Measurements from ENCODE around the gene TADA2B.

TADA2B gene

DNA sequence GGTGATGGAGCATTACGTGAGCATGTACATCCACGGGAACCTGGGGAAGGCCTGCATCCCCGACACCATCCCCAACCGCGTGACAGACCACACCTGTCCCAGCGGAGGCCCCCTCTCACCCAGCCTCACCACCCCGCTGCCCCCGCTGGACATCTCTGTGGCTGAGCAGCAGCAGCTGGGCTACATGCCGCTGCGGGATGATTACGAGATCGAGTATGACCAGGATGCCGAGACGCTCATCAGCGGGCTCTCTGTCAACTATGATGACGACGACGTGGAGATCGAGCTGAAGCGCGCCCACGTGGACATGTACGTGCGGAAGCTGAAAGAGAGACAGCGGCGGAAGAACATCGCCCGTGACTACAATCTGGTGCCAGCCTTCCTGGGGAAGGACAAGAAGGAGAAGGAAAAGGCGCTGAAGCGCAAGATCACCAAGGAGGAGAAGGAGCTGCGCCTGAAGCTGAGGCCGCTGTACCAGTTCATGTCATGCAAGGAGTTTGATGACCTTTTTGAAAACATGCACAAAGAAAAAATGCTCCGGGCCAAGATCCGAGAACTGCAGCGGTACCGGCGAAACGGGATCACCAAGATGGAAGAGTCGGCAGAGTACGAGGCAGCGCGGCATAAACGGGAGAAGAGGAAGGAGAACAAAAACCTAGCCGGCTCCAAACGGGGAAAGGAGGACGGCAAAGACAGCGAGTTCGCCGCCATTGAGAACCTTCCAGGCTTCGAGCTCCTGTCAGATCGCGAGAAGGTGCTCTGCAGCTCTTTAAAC, 11.1 kb downstream of the TADA2B start:
- TF ChIP-seq CTCF (IDR thresholded peaks at IDR 0.05; ENCODE audit: insufficient read depth, low read depth, low read length, missing control alignments) = no peak
- H3K4me3 ChIP-seq (ENCODE audit: low read depth, low read length) = no peak overlapping the region
- no peak for DNase-seq (ENCODE audit: low read depth)

- no peak for DNase-seq (ENCODE audit: low read depth)
- no peak for TF ChIP-seq CTCF (IDR thresholded peaks at IDR 0.05; ENCODE audit: insufficient read depth, low read depth, low read length, missing control alignments)
- H3K4me3 ChIP-seq (ENCODE audit: low read depth, low read length) = no peak overlapping the region
These were observed 12.2 kb downstream of the TADA2B start for GRCh38 chr4:7055111-7055989.

GRCh38 chr4:7055990-7056325, 12.8 kb downstream of the TADA2B start:
- no peak for TF ChIP-seq CTCF (IDR thresholded peaks at IDR 0.05; ENCODE audit: insufficient read depth, low read depth, low read length, missing control alignments)
- no peak overlapping the region for H3K4me3 ChIP-seq (ENCODE audit: low read depth, low read length)
- no peak for DNase-seq (ENCODE audit: low read depth)

DNA sequence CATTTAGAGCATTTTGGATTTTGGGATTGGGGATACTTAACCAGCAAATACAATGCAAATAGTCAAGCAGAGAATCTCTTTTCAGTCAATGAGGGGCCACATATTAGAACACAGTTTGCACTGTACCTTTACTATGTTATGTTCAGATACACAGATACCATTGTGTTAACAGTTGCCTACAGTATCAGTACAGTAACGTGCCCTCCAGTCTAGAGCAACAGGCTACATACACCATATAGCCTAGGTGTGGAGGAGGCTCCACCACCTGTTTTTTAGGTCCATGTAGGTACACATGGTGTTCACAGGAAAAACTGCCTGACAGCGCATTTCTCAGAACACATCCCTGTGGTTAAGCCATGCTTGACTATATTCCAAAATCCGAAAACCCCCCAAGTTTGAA, 15.6 kb downstream of the TADA2B start:
- TF ChIP-seq CTCF (IDR thresholded peaks at IDR 0.05; ENCODE audit: insufficient read depth, low read depth, low read length, missing control alignments) = no peak
- DNase-seq (ENCODE audit: low read depth) = no peak
- H3K4me3 ChIP-seq (ENCODE audit: low read depth, low read length) = no peak overlapping the region

DNA sequence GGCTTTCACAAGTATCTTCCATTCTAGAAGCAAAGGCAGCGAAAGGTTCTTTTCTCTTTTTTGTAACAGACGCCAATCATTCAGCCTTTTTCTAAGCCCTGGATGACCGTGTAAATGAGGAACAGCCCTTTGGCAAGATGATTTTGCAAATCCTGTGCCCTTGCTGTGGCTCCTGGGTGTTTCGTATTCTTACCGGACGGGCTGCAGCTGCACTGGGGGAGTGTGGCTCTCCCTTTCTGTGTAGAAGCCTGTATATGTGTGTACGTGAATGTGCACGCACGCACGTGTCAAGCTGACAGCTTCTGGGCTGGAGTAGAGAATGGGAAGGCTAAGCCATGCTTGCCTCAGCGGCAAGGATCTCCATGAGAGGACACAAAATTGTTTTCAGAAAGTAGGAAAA, 16.5 kb downstream of the TADA2B start:
- H3K4me3 ChIP-seq (ENCODE audit: low read depth, low read length) = no peak overlapping the region
- DNase-seq (ENCODE audit: low read depth) = no peak
- TF ChIP-seq CTCF (IDR thresholded peaks at IDR 0.05; ENCODE audit: insufficient read depth, low read depth, low read length, missing control alignments) = no peak

DNA sequence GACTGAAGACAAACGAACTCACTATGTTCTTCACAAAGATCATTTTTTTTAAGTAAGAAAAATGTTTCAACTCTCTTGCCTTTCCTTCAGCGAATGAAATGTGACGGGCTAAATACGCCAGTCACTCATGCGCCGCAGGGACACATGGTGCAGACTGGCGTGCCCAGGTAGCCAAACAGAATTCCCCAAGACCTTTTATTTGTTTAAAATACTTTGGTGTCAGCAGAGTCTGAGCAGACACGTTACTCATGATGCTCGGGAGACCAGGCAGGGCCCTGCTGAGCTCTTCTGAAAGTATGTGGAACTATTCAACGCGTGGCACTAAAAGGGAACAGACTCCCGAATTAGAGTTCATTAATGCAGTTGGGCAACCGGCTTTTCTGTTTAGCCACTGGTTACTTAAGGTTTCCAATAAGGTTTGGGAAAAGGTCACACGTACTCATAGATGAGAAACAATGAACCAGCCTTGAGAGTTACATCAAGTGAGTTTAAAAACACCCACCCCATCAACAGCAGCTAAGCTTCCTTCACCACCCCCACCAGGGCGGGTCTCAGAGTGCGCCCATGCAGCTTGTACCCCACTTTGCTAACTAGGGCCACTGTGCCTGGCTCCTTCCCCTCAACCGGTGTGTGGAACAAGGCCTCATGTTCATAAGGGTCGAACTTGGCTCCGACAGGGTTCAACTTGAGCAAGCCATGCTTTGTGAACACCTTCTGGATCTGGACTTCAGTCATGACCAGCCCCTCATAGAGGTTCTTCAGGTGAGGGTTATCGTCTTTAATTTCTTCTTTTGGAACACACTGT, 17.4 kb downstream of the TADA2B start:
- no peak for TF ChIP-seq CTCF (IDR thresholded peaks at IDR 0.05; ENCODE audit: insufficient read depth, low read depth, low read length, missing control alignments)
- no peak overlapping the region for H3K4me3 ChIP-seq (ENCODE audit: low read depth, low read length)
- no peak for DNase-seq (ENCODE audit: low read depth)
